NCI-H226 (cell line): ENCODE measurements around the gene DNASE1L2.

ENCODE experiments used
- DNase-seq: peaks from one replicate; pipeline ENCODE4 v3.0.0-alpha.2; 2015

DNASE1L2 gene

DNA sequence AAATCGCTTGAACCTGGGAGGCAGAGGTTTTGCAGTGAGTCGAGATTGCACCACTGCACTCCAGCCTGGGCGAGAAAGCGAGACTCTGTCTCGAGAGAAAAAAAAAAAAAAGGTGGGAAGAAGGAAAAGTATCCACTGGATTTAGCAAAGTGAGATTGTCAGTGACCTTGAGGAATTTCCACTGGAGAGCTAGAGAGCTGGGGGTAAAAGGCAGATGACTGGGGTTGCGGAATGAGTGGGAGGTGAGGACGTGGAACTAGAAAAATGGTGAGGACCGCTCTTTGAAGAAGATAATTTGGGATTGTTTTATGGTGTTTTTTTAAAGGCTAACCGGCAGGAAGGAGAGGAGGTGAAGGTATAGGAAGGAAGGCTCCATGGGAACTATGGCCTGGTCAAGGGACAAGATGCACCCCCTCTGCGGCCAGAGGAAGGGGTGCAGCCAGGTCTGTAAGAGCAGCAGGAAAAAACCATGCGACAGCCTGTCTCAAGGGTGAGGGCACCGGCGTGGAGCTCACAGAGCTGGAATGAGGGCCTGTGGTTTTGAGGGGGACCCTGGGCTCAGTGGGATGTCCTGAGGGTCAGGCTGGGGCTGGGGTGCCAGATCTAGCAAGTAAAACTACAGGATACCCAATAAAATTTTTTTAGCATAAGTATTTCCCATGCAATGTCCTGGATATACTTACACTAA is 31.7 kb upstream of the DNASE1L2 start:
- no peak for DNase-seq

DNA sequence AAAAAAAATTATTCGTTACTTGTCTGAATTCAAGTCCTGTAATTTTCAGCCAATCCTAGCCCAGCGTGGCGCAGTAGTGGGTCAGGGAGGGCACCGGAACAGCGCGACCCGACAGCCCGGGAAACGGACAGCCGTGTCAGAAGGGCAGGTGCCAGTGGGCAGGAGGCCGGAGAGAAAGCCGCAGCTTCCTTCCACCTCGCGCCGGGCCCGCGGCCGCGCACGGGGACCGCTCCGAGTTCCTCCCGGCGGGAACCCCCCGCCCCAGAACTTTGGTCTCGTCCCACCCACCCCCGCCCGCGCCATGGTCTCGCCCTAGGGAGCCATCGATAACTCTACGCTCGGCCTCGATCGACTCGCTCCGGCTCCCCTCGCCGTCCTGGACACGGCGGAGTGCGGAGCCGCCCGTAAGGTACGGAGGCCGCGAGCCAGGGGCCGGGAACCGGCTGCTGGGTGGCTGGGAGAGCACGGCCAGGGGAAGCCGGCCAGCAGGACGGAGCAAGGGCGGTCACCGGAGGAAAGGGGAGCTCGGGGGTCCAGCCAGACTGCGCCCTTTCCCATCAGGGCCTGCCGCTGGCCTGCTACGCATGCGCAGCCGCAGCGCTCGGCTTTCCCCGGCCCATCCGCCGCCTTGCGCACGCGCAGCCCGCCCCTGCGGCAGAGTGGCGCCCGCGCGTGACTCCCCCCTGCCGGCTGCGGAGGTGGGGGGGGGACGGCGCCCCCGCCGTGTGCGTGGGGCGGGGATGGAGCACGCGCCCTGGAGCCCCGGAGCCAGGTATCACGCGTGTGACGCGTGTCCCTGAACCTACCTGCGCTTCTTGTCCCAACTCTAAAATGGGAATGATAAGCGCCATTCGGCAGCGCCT is 30.9 kb upstream of the DNASE1L2 start, which contains the start of gene MLST8:
Gene MLST8, plus strand, starts transcription at position 351 of the 863 bp plus-strand sequence. CDS start 632 bp downstream, outside the sequence.
- peak; percentile 61 for DNase-seq

DNA sequence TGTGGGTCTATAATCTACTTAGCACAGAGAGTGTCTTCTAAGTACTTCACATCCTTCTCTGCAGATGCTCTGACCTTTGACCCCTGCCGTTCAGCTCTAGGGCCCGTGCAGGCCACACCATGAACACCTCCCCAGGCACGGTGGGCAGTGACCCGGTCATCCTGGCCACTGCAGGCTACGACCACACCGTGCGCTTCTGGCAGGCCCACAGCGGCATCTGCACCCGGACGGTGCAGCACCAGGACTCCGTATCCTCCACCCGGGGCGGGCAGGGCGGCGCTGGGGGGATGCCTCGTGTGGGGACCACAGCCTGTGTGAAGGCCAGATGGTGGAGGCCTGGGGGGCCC is 30.3 kb upstream of the DNASE1L2 start:
- DNase-seq = no peak

DNA sequence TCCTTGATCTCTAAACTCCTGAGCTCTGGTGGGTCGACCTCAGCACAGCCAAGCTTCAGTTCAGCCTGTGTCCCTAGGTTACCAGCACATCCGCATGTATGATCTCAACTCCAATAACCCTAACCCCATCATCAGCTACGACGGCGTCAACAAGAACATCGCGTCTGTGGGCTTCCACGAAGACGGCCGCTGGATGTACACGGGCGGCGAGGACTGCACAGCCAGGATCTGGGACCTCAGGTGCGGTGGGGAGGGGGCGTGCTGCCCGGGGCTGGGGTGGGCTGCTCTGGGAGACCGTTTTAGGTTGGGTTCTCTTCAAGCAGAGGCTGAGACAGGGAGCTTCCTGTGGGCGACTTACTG is 29.8 kb upstream of the DNASE1L2 start:
- no peak for DNase-seq

DNA sequence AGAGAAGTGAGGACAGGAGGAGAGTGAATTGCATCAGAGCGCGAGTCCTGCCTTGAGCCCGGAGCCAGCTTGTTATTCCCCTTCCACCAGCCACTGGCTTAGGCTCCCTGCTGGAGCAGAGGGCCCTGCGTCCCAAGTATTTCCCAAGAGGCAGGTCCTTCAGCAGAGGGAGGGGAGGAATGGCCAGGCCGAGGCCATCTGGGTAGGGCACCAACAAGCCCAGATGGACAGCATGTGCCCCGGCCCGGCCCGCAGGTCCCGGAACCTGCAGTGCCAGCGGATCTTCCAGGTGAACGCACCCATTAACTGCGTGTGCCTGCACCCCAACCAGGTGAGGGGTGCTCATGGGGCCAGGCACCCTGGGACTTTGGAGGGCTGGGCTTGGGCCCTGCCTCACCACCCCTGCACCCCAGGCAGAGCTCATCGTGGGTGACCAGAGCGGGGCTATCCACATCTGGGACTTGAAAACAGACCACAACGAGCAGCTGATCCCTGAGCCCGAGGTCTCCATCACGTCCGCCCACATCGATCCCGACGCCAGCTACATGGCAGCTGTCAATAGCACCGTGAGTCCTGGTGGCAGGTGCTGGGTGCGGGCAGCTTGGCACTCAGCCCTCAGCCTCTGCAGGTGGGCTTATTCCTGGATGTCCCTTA is 29.3 kb upstream of the DNASE1L2 start:
- DNase-seq = no peak

DNA sequence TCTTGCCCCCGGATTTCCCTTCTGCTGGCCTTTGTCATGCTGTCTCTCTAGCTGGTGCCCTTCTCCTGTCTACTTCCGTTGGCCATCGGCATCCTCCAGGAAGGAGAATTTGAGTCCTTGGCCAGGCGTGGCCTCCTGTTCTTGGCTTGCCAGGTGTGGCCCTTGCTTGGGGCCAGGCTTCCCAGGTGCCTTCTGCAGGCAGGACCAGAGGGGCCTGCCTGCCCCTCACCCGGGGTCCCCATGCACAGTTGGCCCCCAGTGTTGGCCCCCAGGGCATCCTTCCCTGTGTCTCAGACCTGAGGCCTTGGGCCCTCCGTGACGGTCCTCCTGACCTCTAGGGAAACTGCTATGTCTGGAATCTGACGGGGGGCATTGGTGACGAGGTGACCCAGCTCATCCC is 28.4 kb upstream of the DNASE1L2 start:
- no peak for DNase-seq

DNA sequence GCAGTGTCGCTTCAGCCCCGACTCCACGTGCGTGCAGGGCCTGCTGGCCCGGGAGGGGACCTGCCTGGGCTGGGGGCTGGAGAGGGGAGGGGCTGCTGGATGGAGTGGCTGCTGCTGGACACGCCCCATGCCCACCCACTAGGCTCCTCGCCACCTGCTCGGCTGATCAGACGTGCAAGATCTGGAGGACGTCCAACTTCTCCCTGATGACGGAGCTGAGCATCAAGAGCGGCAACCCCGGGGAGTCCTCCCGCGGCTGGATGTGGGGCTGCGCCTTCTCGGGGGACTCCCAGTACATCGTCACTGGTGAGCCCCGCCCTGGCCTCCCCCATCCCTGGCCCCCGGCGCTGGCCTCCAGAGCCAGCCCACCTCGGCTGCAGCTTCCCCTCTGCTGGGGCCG is 27.9 kb upstream of the DNASE1L2 start:
- no peak for DNase-seq

DNA sequence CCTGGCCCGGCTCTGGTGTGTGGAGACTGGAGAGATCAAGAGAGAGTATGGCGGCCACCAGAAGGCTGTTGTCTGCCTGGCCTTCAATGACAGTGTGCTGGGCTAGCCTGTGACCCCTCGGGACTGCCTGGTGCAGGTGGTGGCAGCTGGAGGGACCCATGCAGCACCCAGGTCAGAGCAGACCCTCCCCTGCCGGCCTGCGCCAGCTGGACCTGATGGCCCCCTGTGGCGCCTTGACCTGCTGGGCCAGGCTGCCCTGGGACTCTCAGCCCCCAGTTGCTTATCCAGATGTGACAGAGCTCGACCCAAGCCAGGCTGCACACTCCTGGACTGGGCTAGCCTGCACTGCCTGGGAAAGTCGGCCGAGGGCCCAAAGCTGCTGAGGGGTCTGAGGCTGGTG is 27.5 kb upstream of the DNASE1L2 start:
- no peak for DNase-seq

DNA sequence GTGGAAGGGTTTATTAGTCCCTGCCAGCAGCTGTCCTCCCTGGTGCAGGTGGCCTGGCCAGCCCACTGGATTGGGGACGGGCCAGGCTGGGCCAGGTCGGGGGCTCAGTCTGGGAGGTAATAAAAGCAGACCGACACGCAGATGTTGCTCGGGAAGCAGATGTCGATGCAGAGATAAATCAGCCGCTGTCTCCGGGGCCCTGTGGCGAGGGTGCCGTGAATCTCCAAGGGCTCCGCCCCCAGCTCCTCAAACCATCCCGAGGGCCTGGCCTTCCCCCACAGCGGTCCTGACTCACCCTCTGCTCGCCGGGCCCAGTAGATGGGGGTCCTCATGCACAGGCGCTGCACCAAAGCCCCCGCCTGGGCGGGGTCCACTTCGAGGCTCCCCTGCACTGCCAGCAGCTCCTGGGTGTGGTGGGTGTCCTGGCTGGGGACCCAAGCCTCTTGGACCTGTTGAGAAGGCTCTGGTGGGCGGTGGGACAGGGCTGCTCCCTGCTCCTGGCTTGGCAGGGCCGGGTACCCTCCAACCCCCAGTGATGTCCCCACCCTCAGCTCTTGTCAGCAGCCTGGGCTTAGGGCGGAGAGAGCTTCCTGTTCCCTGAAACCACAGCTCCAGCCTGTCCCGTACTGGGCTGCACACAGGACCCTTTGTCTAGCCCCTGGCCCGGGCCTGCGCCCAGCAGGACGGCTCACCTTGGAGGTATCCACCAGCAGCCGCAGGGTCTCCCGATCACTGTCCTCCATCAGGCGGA is 26.8 kb upstream of the DNASE1L2 start:
- DNase-seq = no peak

DNA sequence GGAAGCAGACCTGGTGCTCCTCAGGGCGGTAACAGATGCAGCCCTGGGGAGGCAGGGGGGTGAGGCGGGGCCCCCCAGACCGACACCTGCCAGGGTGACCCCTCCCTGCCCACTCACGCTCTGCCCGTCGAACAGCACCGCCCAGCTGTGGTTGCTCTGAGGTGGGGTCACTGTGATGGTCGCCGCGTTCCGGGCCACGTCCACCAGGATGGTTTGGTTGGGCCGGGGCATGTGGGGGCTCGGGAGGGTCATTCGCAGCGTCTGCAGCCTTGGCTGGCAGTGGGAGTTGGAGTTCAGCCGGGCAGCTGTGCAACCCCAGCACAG is 26.3 kb upstream of the DNASE1L2 start:
- no peak for DNase-seq

DNA sequence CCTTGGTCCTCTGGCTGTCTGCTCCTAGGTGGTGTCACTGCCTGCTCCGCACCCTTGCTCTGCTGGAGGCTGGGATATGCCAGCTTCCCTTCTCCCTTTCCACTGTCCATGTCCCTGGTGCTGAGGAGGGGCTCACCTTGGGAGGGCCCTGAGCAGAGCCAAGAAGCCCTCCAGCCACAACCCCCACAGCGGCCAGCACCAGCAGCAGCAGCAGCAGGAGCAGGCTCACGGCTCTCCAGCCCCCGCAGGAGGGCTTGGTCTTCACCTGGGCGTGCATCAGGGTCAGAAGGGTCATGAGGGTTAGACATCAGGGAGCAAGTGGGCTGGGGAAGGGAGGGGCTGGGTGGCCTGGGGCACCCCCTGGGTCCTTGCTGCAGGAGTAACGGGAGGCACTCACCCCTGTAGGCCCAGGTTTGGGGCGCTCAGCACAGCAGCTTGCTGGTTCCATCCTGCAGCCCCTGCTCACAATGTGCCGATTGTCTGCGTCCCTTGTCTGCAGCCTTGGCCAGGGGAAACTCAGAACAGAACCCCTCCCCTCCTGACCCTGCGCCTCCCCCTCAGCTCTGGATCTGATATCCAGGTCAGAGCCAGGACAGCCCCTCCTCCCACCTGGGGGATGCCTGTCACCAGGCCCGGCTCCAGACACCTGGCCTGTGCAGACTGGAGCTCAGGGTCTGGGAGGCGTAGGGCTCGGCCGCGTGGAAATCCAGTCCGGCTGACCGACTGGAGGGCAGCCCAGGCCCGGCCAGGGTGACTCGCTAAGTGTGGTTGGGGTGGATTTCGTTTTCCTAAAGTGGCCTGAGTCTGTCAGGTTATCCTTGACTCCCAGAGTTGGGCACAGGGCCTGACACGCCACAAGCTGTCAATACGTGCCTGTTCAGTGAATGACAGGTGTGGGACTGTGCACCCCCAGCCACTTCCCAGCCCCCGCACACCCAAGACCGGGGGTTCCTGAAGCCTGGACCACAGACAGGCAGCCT is 25.6 kb upstream of the DNASE1L2 start, which contains the start of gene BRICD5:
Gene BRICD5, minus strand, starts transcription at position 478 of the 980 bp plus-strand sequence. Its CDS starts 30 bp downstream, at position 448.
- DNase-seq = no peak

DNA sequence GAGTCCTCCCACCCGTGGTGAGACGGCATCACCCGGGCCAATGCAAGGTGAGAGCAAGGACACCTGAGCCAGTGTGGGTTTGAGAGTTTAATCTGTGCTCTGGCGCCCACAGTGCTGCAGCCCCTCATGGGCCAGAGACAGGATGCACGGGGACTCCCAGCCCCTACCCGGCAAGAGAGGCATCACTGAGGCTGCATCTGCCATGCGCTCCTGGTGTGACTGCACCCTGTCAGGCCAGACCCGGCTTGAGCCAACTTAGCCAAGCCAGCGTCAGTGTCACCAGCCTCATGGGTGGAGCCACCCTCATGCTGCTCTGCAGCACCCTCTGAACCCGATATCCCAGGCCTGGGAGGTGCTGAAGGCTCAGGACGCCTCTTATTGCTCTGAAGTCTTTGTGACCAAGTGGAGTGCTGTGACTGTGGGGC is 24.3 kb upstream of the DNASE1L2 start:
- no peak for DNase-seq

DNA sequence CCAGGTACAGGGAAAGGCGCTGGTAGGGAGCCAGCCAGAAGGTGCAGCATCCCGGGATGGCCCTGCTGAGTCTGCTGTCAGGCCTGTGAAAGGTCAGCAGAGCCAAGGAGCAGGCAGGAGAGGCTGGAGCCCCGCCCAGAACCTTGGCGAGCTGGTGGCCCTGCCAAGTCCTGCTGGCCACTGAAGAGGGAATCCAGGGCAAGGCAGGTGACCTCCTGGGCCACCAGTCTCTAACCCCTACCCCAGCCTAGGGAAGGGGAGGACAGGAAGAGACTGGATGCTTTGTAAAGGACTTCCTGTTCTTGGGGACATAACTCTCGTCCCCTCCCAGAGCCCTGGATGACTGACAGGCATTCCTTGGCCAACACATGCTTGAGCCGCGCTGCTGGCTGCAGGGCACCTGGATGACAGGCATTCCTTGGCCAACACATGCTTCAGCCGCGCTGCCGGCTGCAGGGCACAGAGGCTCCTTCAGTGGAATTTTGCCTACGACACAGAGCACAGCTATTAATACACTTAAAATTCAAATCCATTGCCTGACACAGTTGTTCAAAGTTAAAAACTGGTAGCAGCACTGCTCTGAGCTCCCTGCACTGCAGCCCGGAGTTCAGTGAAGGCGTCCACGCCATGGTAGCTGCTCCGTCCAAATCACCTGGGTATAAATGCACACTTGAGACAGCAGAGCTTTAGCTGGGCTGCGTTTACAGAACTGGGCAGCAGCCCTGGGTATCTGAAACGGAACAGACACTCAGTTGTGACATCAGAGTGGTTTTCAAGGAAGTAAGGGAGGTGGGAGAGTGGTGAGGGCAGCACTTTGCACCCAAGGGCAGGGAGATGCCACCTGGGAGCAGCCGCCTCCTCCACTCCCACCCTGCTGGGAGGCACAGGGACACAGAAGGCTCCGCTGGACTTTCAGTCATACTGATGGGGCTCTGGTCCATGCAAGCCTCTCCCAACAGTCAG is 23.6 kb upstream of the DNASE1L2 start:
- no peak for DNase-seq

DNA sequence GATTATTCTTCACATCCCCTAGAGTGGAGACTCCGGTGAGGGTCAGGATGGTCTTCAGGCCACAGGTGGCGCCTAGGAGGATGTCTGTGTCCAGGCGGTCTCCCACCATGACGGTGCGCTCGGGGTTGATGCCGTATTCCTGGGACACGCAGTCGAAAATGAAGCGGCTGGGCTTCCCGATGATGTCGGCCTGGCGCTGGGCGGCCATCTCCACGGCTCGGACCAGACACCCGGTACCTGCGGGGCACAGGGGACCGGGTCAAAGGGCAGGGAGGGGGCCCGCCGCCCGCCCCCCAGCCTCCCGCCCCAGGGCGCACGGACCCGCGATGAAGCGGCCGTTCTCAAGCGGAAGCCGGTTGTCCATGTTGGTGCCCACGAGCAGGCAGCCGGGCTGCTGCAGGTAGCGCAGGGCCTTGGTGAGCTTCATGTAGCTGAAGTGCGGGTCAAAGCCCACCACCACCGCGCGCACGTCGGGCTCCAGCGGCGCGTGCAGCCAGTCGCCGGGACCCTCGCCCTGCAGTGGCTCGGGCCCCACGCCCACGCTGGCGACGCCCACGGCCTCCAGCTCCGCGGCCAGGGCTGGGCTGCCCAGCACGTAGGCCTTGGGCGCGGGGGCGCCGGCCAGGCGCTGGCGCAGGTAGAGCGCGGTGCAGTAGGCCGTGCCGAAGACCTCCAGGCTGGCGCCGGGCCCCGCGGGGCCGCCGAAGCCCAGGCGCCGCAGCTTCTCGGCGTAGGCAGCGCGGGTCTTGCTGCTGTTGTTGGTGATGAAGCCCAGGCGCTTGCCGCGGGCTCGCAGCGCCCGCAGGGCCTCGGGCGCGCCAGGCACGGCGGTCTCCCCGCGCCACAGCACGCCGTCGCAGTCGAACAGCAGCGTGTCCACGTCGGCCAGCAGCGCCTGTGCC is 22.2 kb upstream of the DNASE1L2 start:
- DNase-seq = no peak

DNA sequence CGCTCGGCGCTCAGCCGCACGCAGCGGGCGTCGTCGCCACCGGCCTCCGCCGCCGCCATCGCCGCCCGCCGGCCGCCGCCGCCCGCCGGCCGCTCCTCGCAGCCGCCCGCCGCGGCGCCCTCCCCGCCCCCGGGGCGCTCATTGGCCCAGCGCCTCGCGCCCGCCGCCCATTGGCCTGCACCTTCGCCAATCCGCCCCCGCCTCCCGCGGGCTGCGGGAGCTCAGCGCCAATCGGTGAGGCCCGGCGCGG is 21.6 kb upstream of the DNASE1L2 start, which contains the start of gene PGP:
Gene PGP, minus strand, starts transcription at position 122 of the 250 bp plus-strand sequence. Its CDS starts 63 bp downstream, at position 59.
- no peak for DNase-seq

DNA sequence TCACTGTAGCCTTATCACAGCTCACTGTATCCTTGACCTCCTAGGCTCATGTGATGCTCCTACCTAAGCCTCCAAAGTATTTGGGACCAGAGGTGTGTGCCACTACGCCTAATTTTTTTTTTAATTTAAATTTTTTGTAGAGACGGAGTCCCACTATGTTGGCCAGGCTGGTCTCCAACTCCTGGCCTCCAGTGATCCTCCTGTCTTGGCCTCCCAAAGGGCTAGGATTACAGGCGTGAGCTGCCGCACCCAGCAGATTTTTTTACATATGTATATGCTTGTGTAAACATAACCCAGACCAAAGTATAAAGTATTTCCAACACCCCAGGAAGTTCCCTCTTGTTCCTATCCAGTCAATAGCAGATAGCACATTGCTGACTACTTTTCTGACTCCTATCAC is 19.9 kb upstream of the DNASE1L2 start:
- no peak for DNase-seq

DNA sequence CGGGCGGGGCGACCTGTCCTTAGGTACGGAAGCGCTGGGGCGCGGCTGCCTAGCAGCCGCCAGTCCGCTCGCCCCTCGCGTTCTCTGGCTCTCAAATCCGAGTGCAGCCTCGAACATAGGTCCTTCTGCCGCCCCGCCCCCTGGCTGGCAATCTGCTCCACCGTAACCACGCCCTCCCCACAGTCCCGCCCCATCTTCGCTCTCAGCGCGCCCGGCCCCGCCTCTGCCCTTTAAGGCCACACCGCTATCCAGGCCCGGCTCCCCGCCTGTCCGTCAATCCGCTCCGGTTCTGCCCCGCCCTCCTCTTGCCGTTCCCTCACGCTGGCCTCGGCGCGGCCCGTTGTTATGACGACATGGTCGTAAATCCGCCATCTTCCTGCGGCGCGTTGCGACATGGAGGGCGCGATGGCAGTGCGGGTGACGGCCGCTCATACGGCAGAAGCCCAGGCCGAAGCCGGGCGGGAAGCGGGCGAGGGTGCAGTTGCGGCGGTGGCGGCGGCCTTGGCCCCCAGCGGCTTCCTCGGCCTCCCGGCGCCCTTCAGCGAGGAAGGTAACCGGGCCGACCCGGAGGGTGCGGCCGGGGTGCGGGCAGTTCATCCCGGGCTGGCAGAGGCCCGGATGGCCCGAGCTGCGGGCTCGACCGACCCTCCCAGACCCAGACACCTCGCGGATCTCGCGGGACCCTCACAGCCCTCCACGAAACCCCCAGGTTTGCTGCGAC is 12.9 kb upstream of the DNASE1L2 start, which contains the start of gene E4F1:
Gene E4F1, plus strand, starts transcription at position 371 of the 721 bp plus-strand sequence. Its CDS starts 23 bp downstream, at position 394.
- peak; percentile 99 for DNase-seq

DNA sequence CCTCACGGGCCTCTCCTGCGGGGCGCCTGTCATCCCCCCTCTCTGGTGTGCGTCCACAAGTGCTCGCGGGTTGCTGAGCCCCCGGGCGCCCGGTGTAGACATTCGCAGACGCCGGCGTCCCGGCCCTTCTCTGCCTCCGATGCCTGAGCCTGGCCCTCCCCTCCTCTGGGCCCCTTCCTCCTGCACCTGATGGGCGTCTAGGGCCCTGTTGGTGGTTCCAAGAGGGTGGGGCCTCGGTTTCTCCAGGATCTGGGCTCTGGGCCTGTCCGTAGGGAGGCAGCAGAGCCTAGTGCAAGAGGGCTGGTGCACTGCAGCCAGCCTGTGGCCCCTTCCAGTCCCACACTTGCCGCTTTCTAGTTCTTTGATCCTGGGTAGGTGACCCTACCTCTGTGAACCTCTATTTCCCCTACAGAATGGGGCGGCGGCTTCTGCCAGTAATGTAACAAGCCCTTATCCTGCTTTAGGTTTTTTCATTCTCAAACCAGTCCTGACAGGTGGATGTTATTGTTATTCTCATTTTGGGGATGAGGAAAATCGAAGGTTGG is 12.2 kb upstream of the DNASE1L2 start:
- DNase-seq = peak; percentile 36
